SK-N-SH treated with all-trans-retinoic acid at 6 μM for 48 hours (cell line): ENCODE results near the gene ESCO1.

Experiments
- ATAC-seq: fragments of 200-7000 bp; cut with Tn5 transposase; 3 replicates; pipeline ENCODE4 v1.9.1; 2020; ENCODE audit warnings: mild to moderate bottlenecking, moderate library complexity
- ARNTL ChIP-seq: fragments of 450-650 bp; formaldehyde crosslinking; IDR thresholded peaks from 2 replicates; pipeline ENCODE4 v1.5.0; 2020; ENCODE audit warnings: low read depth, mild to moderate bottlenecking, moderate library complexity, borderline replicate concordance
- BACH2 ChIP-seq: fragments of 250-450 bp; sonication (Bioruptor Pico); IDR thresholded peaks from 2 replicates; pipeline ENCODE4 v1.9.0; 2021; ENCODE audit warnings: mild to moderate bottlenecking, borderline replicate concordance
- CREB5 ChIP-seq: fragments of 250-450 bp; sonication (Bioruptor Pico); IDR thresholded peaks from 2 replicates; pipeline ENCODE4 v1.5.1; 2020; ENCODE audit warnings: low read depth, mild to moderate bottlenecking, moderate library complexity
- CSDC2 ChIP-seq: fragments of 250-450 bp; sonication (Bioruptor Pico); IDR thresholded peaks from 2 replicates; pipeline ENCODE4 v1.5.0; 2020; ENCODE audit warnings: mild to moderate bottlenecking, moderate library complexity
- CSRNP3 ChIP-seq: fragments of 250-450 bp; sonication (Bioruptor Pico); IDR thresholded peaks from 2 replicates; pipeline ENCODE4 v1.5.1; 2021; ENCODE audit warnings: mild to moderate bottlenecking, moderate library complexity
- GLIS3 ChIP-seq: fragments of 250-450 bp; sonication (Bioruptor Pico); IDR thresholded peaks from 2 replicates; pipeline ENCODE4 v1.5.0; 2020; ENCODE audit warnings: mild to moderate bottlenecking, moderate library complexity
- ISL1 ChIP-seq: fragments of 250-450 bp; sonication (Bioruptor Pico); IDR thresholded peaks from 2 replicates; pipeline ENCODE4 v2.1.2; 2022; ENCODE audit warnings: mild to moderate bottlenecking, moderate library complexity
- OSR1 ChIP-seq: fragments of 250-450 bp; sonication (Bioruptor Pico); IDR thresholded peaks from 2 replicates; pipeline ENCODE4 v1.8.0; 2022; ENCODE audit warnings: moderate library complexity, mild to moderate bottlenecking, inconsistent platforms
- PATZ1 ChIP-seq: fragments of 250-450 bp; sonication (Bioruptor Pico); IDR thresholded peaks from 2 replicates; pipeline ENCODE4 v1.8.0; 2020; ENCODE audit warnings: mild to moderate bottlenecking, moderate library complexity, borderline replicate concordance
- POU6F1 ChIP-seq: fragments of 250-450 bp; sonication (Bioruptor Pico); IDR thresholded peaks from 2 replicates; pipeline ENCODE4 v1.8.0; 2021; ENCODE audit warnings: low read depth, mild to moderate bottlenecking, moderate library complexity, borderline replicate concordance
- RARB ChIP-seq: fragments of 250-450 bp; sonication (Bioruptor Pico); IDR thresholded peaks from 2 replicates; pipeline ENCODE4 v1.8.0; 2021; ENCODE audit warnings: mild to moderate bottlenecking, moderate library complexity
- SNAI2 ChIP-seq: fragments of 250-450 bp; sonication (Bioruptor Pico); IDR thresholded peaks from 2 replicates; pipeline ENCODE4 v1.5.0; 2020; ENCODE audit warnings: mild to moderate bottlenecking, moderate library complexity
- TCF4 ChIP-seq: fragments of 250-450 bp; sonication (Bioruptor Pico); IDR thresholded peaks from 2 replicates; pipeline ENCODE4 v1.8.0; 2021; ENCODE audit warnings: mild to moderate bottlenecking, moderate library complexity, borderline replicate concordance
- TOX ChIP-seq: fragments of 250-450 bp; sonication (Bioruptor Pico); IDR thresholded peaks from 2 replicates; pipeline ENCODE4 v1.8.0; 2021; ENCODE audit warnings: mild to moderate bottlenecking, moderate library complexity, borderline replicate concordance
- TSHZ2 ChIP-seq: fragments of 250-450 bp; sonication (Bioruptor Pico); IDR thresholded peaks from 2 replicates; pipeline ENCODE4 v1.5.0; 2020; ENCODE audit warnings: mild to moderate bottlenecking, moderate library complexity
- ZC3H10 ChIP-seq: fragments of 250-450 bp; sonication (Bioruptor Pico); IDR thresholded peaks from 2 replicates; pipeline ENCODE4 v1.5.1; 2021; ENCODE audit warnings: mild to moderate bottlenecking, moderate library complexity
- ZFP3 ChIP-seq: fragments of 250-450 bp; sonication (Bioruptor Pico); IDR thresholded peaks from 2 replicates; pipeline ENCODE4 v1.5.0; 2020; ENCODE audit warnings: mild to moderate bottlenecking, moderate library complexity
- ZFP30 ChIP-seq: fragments of 450-650 bp; formaldehyde crosslinking; IDR thresholded peaks from 2 replicates; pipeline ENCODE4 v1.5.0; 2022; ENCODE audit warnings: mild to moderate bottlenecking, moderate library complexity
- ZNF565 ChIP-seq: fragments of 450-650 bp; formaldehyde crosslinking; conservative IDR thresholded peaks from 2 replicates; pipeline ENCODE4 v1.5.0; 2020; ENCODE audit warnings: low read depth, mild to moderate bottlenecking, moderate library complexity
- ZNF8 ChIP-seq: fragments of 450-650 bp; formaldehyde crosslinking; IDR thresholded peaks from 2 replicates; pipeline ENCODE4 v1.5.0; 2020; ENCODE audit warnings: mild to moderate bottlenecking, moderate library complexity

The ESCO1 gene

GRCh38 chr18:21496277-21496835 lies 104.1 kb downstream of the ESCO1 start:
- TF ChIP-seq ZFP30 (CRISPR knock-in tag) = no peak
- TF ChIP-seq TSHZ2 = no peak
- TF ChIP-seq ZNF8 (CRISPR knock-in tag) = no peak
- TF ChIP-seq RARB (CRISPR knock-in tag) = no peak
- TF ChIP-seq SNAI2 (CRISPR knock-in tag) = no peak
- no peak for TF ChIP-seq CSRNP3 (CRISPR knock-in tag)
- no peak for TF ChIP-seq POU6F1 (CRISPR knock-in tag)
- no peak for TF ChIP-seq PATZ1 (CRISPR knock-in tag)
- no peak for TF ChIP-seq ZNF565 (CRISPR knock-in tag)
- TF ChIP-seq ZFP3 (CRISPR knock-in tag) = no peak
- no peak for TF ChIP-seq GLIS3 (CRISPR knock-in tag)
- no peak for TF ChIP-seq ISL1 (CRISPR knock-in tag)
- TF ChIP-seq CSDC2 (CRISPR knock-in tag) = no peak
- TF ChIP-seq TCF4 (CRISPR knock-in tag) = no peak
- TF ChIP-seq BACH2 = no peak
- TF ChIP-seq TOX (CRISPR knock-in tag) = no peak
- no peak for TF ChIP-seq ZC3H10 (CRISPR knock-in tag)
- TF ChIP-seq CREB5 (CRISPR knock-in tag) = no peak
- no peak for ATAC-seq

- no peak for ATAC-seq
- TF ChIP-seq ZFP30 (CRISPR knock-in tag) (no peak), CSRNP3 (CRISPR knock-in tag) (no peak), RARB (CRISPR knock-in tag) (no peak)
Observed at GRCh38 chr18:21490748-21491147, 109.8 kb downstream of the ESCO1 start.

- no peak for ATAC-seq
- TF ChIP-seq POU6F1 (CRISPR knock-in tag) (no peak), ZNF8 (CRISPR knock-in tag) (no peak), OSR1 (CRISPR knock-in tag) (no peak), ZFP3 (CRISPR knock-in tag) (no peak), ISL1 (CRISPR knock-in tag) (no peak), RARB (CRISPR knock-in tag) (no peak), PATZ1 (CRISPR knock-in tag) (no peak), ARNTL (CRISPR knock-in tag) (no peak), CREB5 (CRISPR knock-in tag) (no peak)
Observed at GRCh38 chr18:21489919-21490495, 110.5 kb downstream of the ESCO1 start.
